K562 treated with DMSO at 1 percent for 48 hours (cell line): Measurements from ENCODE around the gene CMIP. TPM values are rescaled to one million over a fixed set of nuclear protein-coding genes. Genes with fewer than 3 reads are reported as not detected.

Source experiments
- total RNA-seq: library from RNA; unstranded; fragments of 300-600 nt; gene quantifications from 2 replicates; pipeline ENCODE4 v1.2.3, GENCODE V29; 2022; ENCODE audit warnings: low replicate concordance; ENCODE audit errors: extremely low read depth

The CMIP gene
- total RNA-seq: 171 TPM in 1 of 2 replicates, not detected in the other

DNA sequence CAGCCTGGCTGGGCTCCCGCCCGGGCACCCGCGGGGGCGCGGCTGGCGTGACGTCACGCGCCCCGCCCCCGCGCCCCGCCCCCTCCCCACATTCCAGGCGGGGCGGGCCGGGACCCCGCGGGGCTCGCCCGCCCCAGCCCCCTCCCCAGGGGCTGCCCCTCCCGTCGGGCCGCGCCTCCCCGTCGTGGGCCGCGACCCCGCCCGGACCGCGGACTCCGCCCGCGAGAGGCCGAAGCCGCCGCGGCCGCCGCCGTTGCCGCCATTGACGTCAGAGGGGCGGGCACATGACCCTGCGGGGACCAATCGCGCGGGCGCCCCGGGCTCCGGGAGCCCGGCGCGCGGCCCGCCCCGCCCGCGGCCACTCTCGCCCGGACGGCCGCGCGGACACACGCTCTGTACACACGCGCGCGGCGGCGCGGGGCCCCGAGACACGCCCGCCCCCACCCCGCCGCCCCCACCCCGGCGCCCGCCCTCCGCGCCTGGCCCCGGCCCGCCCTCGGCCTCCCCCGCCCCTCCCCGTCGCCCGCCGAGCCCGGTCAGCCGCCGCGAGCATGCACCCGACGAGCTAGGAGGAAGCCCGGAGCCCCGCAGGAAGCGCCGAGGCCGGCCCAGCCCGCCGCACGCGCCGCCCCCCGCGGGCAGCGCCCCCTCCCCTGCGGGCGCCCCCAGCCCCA, at the start of gene CMIP:
TSS of gene CMIP (plus strand) at position 361 of the 674 bp plus-strand sequence.

Other genes with a start within 250 kb of the CMIP start
- gene BCO1, start 206.1 kb upstream of the CMIP start, total RNA-seq: not detected in 2 replicates
- not detected in 2 replicates for gene GAN, start 129.8 kb upstream of the CMIP start, total RNA-seq